Pancreas (tissue), 10 donors: ENCODE data around the gene COQ8A. TPM values are rescaled to one million over a fixed set of nuclear protein-coding genes. Genes with fewer than 3 reads are reported as not detected.
A peak's percentile ranks its signal among the peaks of the same experiment; 100 is the strongest.

Experiments used
- ATAC-seq, 4 donors: fragments of 200-7000 bp; cut with Tn5 transposase; one replicate each; pipeline versions ENCODE4 v1.8.0 to v1.9.1; 2020; ENCODE audit warnings: mild to moderate bottlenecking in 4 of 4, moderate library complexity in 4 of 4
- DNase-seq, 6 donors: peaks; one replicate each; pipeline ENCODE4 v3.0.0-alpha.2; 2020
- FAIRE-seq: peaks from 2 replicates; lab custom pipeline; 2012; peaks lifted over from hg19 to GRCh38; lab: Jason Lieb, UNC
- H3K27ac ChIP-seq, 4 donors: fragments of 200-600 bp; sonication (generic); 1 replicate in 3 of 4; 2 replicates in 1 of 4; pipeline versions ENCODE4 v1.5.0 to v1.8.0; 2020
- H3K27me3 ChIP-seq, 4 donors: fragments of 200-600 bp; one replicate each; pipeline ENCODE4 v1.8.0; 2021
- H3K36me3 ChIP-seq, 3 donors: fragments of 200-600 bp; sonication (generic) in 1 of 3; one replicate each; pipeline versions ENCODE4 v1.5.0 to v1.8.0; 2020 to 2021
- H3K4me1 ChIP-seq, 3 donors: fragments of 200-600 bp; one replicate each; pipeline ENCODE4 v1.8.0; 2021
- H3K4me3 ChIP-seq, 4 donors: fragments of 200-600 bp; sonication (generic) in 2 of 4; one replicate each; pipeline versions ENCODE4 v1.5.0 to v1.8.0; 2020 to 2021
- H3K9me3 ChIP-seq, 4 donors: fragments of 200-600 bp; one replicate each; pipeline ENCODE4 v1.8.0; 2021
- WGBS, 2 donors: extraction: QIAGEN DNeasy Blood & Tissue Kit; methylation state at CpG; one replicate each; pipeline ENCODE4 v1.1.7; 2013; 5-methylcytosine and 5-hydroxymethylcytosine counted together
- intact Hi-C, 3 donors: fragments of 100-400 bp; cut with DNase I; formaldehyde crosslinking; loops; one replicate each; pipeline versions ENCODE4 v1.11.1 to v1.14.2; 2022
- polyA plus RNA-seq, 2 donors: library from polyadenylated mRNA; stranded (reverse); fragments of 200-250 nt; gene quantifications; one replicate each; pipeline ENCODE4 v1.2.3, GENCODE V29; 2013
- total RNA-seq, 6 donors: library from RNA; stranded (reverse); fragmentation: NEBNext Ultra II Directional in 4 of 6; extraction: Animal tissue kit (Norgen Biotek cat#: 25700) in 4 of 6; gene quantifications; one replicate each; pipeline versions ENCODE4 v1.2.1 to v1.2.4, GENCODE V29; 2021 to 2023
- TF ChIP-seq, protein P1 (sequence below), 4 donors: fragments of 200-600 bp; sonication (generic) in 3 of 4; IDR thresholded peaks; one replicate each; pipeline versions ENCODE4 v1.5.0 to v1.8.0; 2021; ENCODE audit warnings: antibody characterized with exemption in 4 of 4
- donor health status: healthy with polysubstance abuse.
- donor health status: DM: no; HTN: no; CAD: no; lungs with moderate emphysema.
- donor health status: DM: no; HTN: no; CAD: no.
- donor health status: control.
- donor health status: control.
- donor health status: Bipolar disorder and iron deficiency.
- donor health status: DM: yes; HTN: yes; CAD: no.
- donor health status: DM: no; HTN: no; CAD: no.
- donor health status: DM: no; HTN: no; CAD: no.
- donor health status: DM: yes; HTN: yes; CAD: no.

The COQ8A gene
- total and polyA plus RNA-seq, 8 donors = 61.2 to 169 (median 92.5) TPM

- DNase-seq (peak in 1 of 6 donors; percentile 62), FAIRE-seq (no peak), ATAC-seq (no peak)
- TF ChIP-seq, protein P1, sequence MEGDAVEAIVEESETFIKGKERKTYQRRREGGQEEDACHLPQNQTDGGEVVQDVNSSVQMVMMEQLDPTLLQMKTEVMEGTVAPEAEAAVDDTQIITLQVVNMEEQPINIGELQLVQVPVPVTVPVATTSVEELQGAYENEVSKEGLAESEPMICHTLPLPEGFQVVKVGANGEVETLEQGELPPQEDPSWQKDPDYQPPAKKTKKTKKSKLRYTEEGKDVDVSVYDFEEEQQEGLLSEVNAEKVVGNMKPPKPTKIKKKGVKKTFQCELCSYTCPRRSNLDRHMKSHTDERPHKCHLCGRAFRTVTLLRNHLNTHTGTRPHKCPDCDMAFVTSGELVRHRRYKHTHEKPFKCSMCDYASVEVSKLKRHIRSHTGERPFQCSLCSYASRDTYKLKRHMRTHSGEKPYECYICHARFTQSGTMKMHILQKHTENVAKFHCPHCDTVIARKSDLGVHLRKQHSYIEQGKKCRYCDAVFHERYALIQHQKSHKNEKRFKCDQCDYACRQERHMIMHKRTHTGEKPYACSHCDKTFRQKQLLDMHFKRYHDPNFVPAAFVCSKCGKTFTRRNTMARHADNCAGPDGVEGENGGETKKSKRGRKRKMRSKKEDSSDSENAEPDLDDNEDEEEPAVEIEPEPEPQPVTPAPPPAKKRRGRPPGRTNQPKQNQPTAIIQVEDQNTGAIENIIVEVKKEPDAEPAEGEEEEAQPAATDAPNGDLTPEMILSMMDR (IDR thresholded peaks at IDR 0.05) = no peak
- no peak overlapping the region for H3K27ac ChIP-seq
- no peaks in the 10 kb centered on the region for H3K27me3 ChIP-seq
- no peaks in the 10 kb centered on the region for H3K4me1 ChIP-seq
- WGBS, 2 donors = 91 to 93% methylated on average over 29 of the region's 29 CpGs
- no peak overlapping the region for H3K4me3 ChIP-seq
- H3K9me3 ChIP-seq = no peaks in the 10 kb centered on the region
- intact Hi-C loops = no loop called here
- peaks cover 0 to 68% (median 15%) of the 10 kb centered on the region in 3 donors for H3K36me3 ChIP-seq
Observed at GRCh38 chr1:226964611-226965486, 24.8 kb downstream of the COQ8A start.

GRCh38 chr1:226965581-226966440 lies 25.7 kb downstream of the COQ8A start:
- no peaks in the 10 kb centered on the region for H3K9me3 ChIP-seq
- no peak overlapping the region for H3K4me3 ChIP-seq
- H3K4me1 ChIP-seq = no peaks in the 10 kb centered on the region
- peaks cover 0 to 78% (median 20%) of the 10 kb centered on the region in 3 donors for H3K36me3 ChIP-seq
- FAIRE-seq = no peak
- ATAC-seq = no peak
- TF ChIP-seq, protein P1 (IDR thresholded peaks at IDR 0.05) = no peak
- intact Hi-C loops = no loop called here
- no peaks in the 10 kb centered on the region for H3K27me3 ChIP-seq
- peak in 1 of 6 donors; percentile 55 for DNase-seq
- no peak overlapping the region for H3K27ac ChIP-seq
- WGBS, 2 donors = 92 to 93% methylated on average over 23 of the region's 23 CpGs

GRCh38 chr1:226966683-226967082 lies 26.6 kb downstream of the COQ8A start:
- DNase-seq = no peak
- no peak for FAIRE-seq
- no peak for ATAC-seq
- TF ChIP-seq, protein P1 (IDR thresholded peaks at IDR 0.05) = no peak
- no peaks in the 10 kb centered on the region for H3K4me1 ChIP-seq
- no peak overlapping the region for H3K27ac ChIP-seq
- H3K27me3 ChIP-seq = no peaks in the 10 kb centered on the region
- intact Hi-C loops = no loop called here
- H3K4me3 ChIP-seq = no peak overlapping the region
- no peaks in the 10 kb centered on the region for H3K9me3 ChIP-seq
- 91 to 96% methylated on average over 4 of the region's 4 CpGs for WGBS, 2 donors
- H3K36me3 ChIP-seq = peaks cover 0 to 79% (median 20%) of the 10 kb centered on the region in 3 donors

GRCh38 chr1:226967665-226968064 lies 27.6 kb downstream of the COQ8A start:
- ATAC-seq (peak in 2 of 4 donors; percentile 32 to 49), FAIRE-seq (no peak), DNase-seq (no peak)
- H3K36me3 ChIP-seq = peaks cover 0 to 76% (median 20%) of the 10 kb centered on the region in 3 donors
- no peak overlapping the region for H3K27ac ChIP-seq
- H3K9me3 ChIP-seq = no peaks in the 10 kb centered on the region
- intact Hi-C loops = no loop called here
- no peaks in the 10 kb centered on the region for H3K27me3 ChIP-seq
- TF ChIP-seq, protein P1 (IDR thresholded peaks at IDR 0.05) = no peak
- H3K4me3 ChIP-seq = no peak overlapping the region
- H3K4me1 ChIP-seq = no peaks in the 10 kb centered on the region
- WGBS, 2 donors = 83 to 85% methylated on average over 3 of the region's 3 CpGs
